Measurements from ENCODE around the gene ATG10. TPM values are rescaled to one million over a fixed set of nuclear protein-coding genes. Genes with fewer than 3 reads are reported as not detected.

Gene ATG10
- total and polyA plus RNA-seq, 2 of the 13 experiments (the other 11 are each of a cell fraction or from before 2014, with no cell fraction given), result 2.0 to 5.7 TPM

DNA sequence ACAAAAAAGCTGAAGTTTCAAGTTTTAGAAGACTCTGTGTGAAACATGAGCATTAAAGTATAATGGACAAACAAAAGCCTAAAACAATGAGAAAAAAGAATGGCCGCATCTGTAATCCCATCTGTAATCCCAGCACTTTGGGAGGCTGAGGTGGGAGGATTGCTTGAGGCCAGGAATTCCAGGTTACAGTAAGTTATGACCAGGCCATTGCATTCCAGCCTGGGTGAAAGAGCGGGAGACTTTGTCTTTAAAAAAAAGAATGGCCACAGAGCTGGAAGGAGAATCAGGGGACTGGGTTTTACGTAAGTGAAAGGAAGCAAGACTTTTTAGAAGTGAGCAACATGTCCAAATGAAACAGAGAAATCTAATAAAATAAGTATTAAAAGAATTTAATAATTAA is 2.6 kb upstream of the ATG10 start (continued):
- no peak for TF ChIP-seq ZNF605 (CRISPR knock-in tag; IDR thresholded peaks at IDR 0.05)
- TF ChIP-seq ZSCAN25 (CRISPR knock-in tag; IDR thresholded peaks at IDR 0.05), result no peak
- no peak for TF ChIP-seq ZNF772 (CRISPR knock-in tag; IDR thresholded peaks at IDR 0.05)
- no peak for TF ChIP-seq HNRNPH1 (optimal IDR thresholded peaks at IDR 0.05; ENCODE audit: low read depth, low read length)
- TF ChIP-seq, protein P1, sequence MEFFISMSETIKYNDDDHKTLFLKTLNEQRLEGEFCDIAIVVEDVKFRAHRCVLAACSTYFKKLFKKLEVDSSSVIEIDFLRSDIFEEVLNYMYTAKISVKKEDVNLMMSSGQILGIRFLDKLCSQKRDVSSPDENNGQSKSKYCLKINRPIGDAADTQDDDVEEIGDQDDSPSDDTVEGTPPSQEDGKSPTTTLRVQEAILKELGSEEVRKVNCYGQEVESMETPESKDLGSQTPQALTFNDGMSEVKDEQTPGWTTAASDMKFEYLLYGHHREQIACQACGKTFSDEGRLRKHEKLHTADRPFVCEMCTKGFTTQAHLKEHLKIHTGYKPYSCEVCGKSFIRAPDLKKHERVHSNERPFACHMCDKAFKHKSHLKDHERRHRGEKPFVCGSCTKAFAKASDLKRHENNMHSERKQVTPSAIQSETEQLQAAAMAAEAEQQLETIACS (CRISPR knock-in tag; IDR thresholded peaks at IDR 0.05), result no peak
- TF ChIP-seq ZNF557 (CRISPR knock-in tag; IDR thresholded peaks at IDR 0.05), result no peak

DNA sequence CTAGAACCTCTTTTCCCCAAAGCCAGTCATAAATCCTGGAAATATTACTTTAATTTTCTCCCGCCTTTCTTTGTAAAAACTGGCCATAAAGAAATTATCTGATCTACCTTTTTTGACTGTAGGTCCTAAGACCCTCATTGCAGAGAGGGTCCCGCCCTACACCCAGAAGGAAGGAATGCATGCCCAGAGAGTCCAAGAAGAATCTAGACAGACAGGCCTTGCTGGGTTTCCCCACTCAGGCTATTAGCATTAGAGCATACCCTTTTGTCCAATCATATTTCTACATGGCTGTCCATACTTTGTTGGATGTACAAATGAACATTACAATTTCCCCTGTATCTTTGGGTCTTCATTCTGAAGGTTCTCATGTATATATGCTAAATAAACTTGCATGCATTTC is 1.9 kb upstream of the ATG10 start:
- Histone ChIP-seq H2AFZ (ENCODE audit: low read length) (no peak overlapping the region), H3K4me2 (ENCODE audit: low read depth, low read length) (peak overlapping the region; percentile 80), H3K27me3 (ENCODE audit: control insufficient read depth in 1 of 2, insufficient read depth in 2 of 2, low read length in 2 of 2) (no peaks in the 10 kb centered on the region; a peak in 1 of 5 replicates), H4K20me1 (ENCODE audit: insufficient read depth, low read length) (no peaks in the 10 kb centered on the region), H3K36me3 (replicated peaks in 1 of 2; ENCODE audit: control insufficient read depth in 1 of 2, insufficient read depth in 2 of 2, low read length in 2 of 2) (no peaks in the 10 kb centered on the region), H3K9ac (ENCODE audit: insufficient read depth, low read depth, low read length) (no peak overlapping the region), H3K27ac (ENCODE audit: extremely low read length, insufficient read depth, low read length) (no peak overlapping the region), H3K9me3 (ENCODE audit: low read length) (no peaks in the 10 kb centered on the region), H3K79me2 (ENCODE audit: insufficient read depth, low read length) (no peaks in the 10 kb centered on the region), H3K4me1 (ENCODE audit: insufficient read depth, low read length) (peaks cover 26% of the 10 kb centered on the region; the same call in 1 of the 2 replicates), H3K4me3 (replicated peaks in 1 of 3; ENCODE audit: insufficient read depth in 1 of 3, low read depth in 2 of 3, low read length in 3 of 3) (no peak overlapping the region)
- DNase-seq (ENCODE audit: low spot score) (no peak), FAIRE-seq (no peak), ATAC-seq (no peak)
- TF ChIP-seq SRF (IDR thresholded peaks at IDR 0.05; ENCODE audit: low read depth, low read length) (no peak), ZNF225 (CRISPR knock-in tag; IDR thresholded peaks at IDR 0.05) (no peak), SP4 (CRISPR knock-in tag; IDR thresholded peaks at IDR 0.05) (no peak), SP1 (IDR thresholded peaks at IDR 0.05) (no peak), SP1 (CRISPR knock-in tag; IDR thresholded peaks at IDR 0.05) (no peak), ZFY (CRISPR knock-in tag; IDR thresholded peaks at IDR 0.05) (no peak), MIER3 (CRISPR knock-in tag; IDR thresholded peaks at IDR 0.05; ENCODE audit: borderline replicate concordance) (no peak)
- TF ChIP-seq, protein P2, sequence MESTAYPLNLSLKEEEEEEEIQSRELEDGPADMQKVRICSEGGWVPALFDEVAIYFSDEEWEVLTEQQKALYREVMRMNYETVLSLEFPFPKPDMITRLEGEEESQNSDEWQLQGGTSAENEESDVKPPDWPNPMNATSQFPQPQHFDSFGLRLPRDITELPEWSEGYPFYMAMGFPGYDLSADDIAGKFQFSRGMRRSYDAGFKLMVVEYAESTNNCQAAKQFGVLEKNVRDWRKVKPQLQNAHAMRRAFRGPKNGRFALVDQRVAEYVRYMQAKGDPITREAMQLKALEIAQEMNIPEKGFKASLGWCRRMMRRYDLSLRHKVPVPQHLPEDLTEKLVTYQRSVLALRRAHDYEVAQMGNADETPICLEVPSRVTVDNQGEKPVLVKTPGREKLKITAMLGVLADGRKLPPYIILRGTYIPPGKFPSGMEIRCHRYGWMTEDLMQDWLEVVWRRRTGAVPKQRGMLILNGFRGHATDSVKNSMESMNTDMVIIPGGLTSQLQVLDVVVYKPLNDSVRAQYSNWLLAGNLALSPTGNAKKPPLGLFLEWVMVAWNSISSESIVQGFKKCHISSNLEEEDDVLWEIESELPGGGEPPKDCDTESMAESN (CRISPR knock-in tag; conservative IDR thresholded peaks at IDR 0.05), result no peak
- TF ChIP-seq, protein P3, sequence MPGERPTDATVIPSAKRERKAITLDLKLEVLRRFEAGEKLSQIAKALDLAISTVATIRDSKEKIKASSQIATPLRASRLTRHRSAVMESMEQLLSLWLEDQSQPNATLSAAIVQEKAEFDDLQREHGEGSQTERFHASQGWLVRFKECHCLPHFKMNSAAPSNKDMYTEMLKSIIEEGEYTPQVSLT (CRISPR knock-in tag; IDR thresholded peaks at IDR 0.05; ENCODE audit: borderline replicate concordance, low read depth), result no peak
- ChIA-PET CTCF (ENCODE audit: low intra/inter-chr PET ratio, low total read pairs) (no interaction called here), POLR2A (no interaction called here)
- in situ Hi-C loops (cut with HindIII; ENCODE audit: extremely low pct_ligation_motif_present, low pct_unique_long_range_greater_than_20kb) (no loop called here), intact Hi-C loops (cut with micrococcal nuclease; ENCODE audit: unreplicated experiment) (loop anchor here (2.0 to 5.0 kb wide), 2 partner anchors 49 to 218 kb away; partner anchors contain the start of gene SSBP2)
- BruUV-seq (replicated peaks), result no TSS peak
- WGBS (ENCODE audit: low lambda C conversion rate), result 97% methylated on average over 2 of the region's 2 CpGs
